ENCODE data around the gene KRTAP2-4.
"Not testable (repeated sequence)": the region's sequence is repeated elsewhere in the genome, so short reads cannot be mapped to it uniquely, and the experiment has no call there.

Gene KRTAP2-4

GRCh38 chr17:41065829-41066624, at the start of gene KRTAP2-4:
KRTAP2-4 (minus strand) TSS chr17:41065879; CDS start chr17:41065845, 34 bp downstream.
- DNase-seq: no peak

- no peak for DNase-seq
Measured at GRCh38 chr17:41111151-41111885, 45.6 kb upstream of the KRTAP2-4 start.

GRCh38 chr17:41108728-41109386, 43.2 kb upstream of the KRTAP2-4 start:
- not testable (repeated sequence) for DNase-seq

GRCh38 chr17:41107941-41108450, 42.3 kb upstream of the KRTAP2-4 start:
- DNase-seq: no peak

GRCh38 chr17:41105347-41105746, 39.7 kb upstream of the KRTAP2-4 start, which contains the start of gene KRTAP4-9:
KRTAP4-9 (plus strand) TSS chr17:41105389; CDS start chr17:41105389, 0 bp downstream.
- not testable (repeated sequence) for DNase-seq

GRCh38 chr17:41104386-41105038, 38.8 kb upstream of the KRTAP2-4 start:
- not testable (repeated sequence) for DNase-seq

GRCh38 chr17:41103896-41104295, 38.2 kb upstream of the KRTAP2-4 start:
- no peak for DNase-seq

- DNase-seq: no peak
Measured at GRCh38 chr17:41101586-41102259, 36.0 kb upstream of the KRTAP2-4 start, which contains the start of gene KRTAP4-16. KRTAP4-16 (minus strand) TSS chr17:41102209; CDS start chr17:41102209, 0 bp downstream.

- not testable (repeated sequence) for DNase-seq
Measured at GRCh38 chr17:41099682-41100480, 34.2 kb upstream of the KRTAP2-4 start.

- DNase-seq: no peak
Measured at GRCh38 chr17:41098481-41098880, 32.8 kb upstream of the KRTAP2-4 start.

- DNase-seq: no peak
Measured at GRCh38 chr17:41098042-41098441, 32.4 kb upstream of the KRTAP2-4 start, which contains the start of gene KRTAP4-8. KRTAP4-8 (minus strand) TSS chr17:41098142; CDS start chr17:41098084, 58 bp downstream.

- DNase-seq: no peak
Measured at GRCh38 chr17:41096055-41096454, 30.4 kb upstream of the KRTAP2-4 start.

- not testable (repeated sequence) for DNase-seq
Measured at GRCh38 chr17:41088760-41089352, 23.2 kb upstream of the KRTAP2-4 start.

GRCh38 chr17:41084100-41084856, 18.6 kb upstream of the KRTAP2-4 start, which contains the start of gene KRTAP4-7:
KRTAP4-7 (plus strand) TSS chr17:41084150; CDS start chr17:41084207, 57 bp downstream.
- not testable (repeated sequence) for DNase-seq

- not testable (repeated sequence) for DNase-seq
Measured at GRCh38 chr17:41083427-41083826, 17.7 kb upstream of the KRTAP2-4 start.

- no peak for DNase-seq
Measured at GRCh38 chr17:41082626-41083025, 16.9 kb upstream of the KRTAP2-4 start.

GRCh38 chr17:41076788-41077187, 11.1 kb upstream of the KRTAP2-4 start:
- DNase-seq: no peak

GRCh38 chr17:41073676-41074075, 8.0 kb upstream of the KRTAP2-4 start:
- no peak for DNase-seq

GRCh38 chr17:41071606-41072360, 6.1 kb upstream of the KRTAP2-4 start:
- no peak for DNase-seq
